GM18870 (cell line): ENCODE measurements around the gene LHX8.
"Not testable (repeated sequence)": the region's sequence is repeated elsewhere in the genome, so short reads cannot be mapped to it uniquely, and the experiment has no call there.

Experiments used
- ATAC-seq: cut with Tn5 transposase; IDR thresholded peaks from one replicate; pipeline ENCODE4 v1.9.1; 2021; ENCODE audit warnings: moderate library complexity; ENCODE audit not compliant: unreplicated experiment

The LHX8 gene

GRCh38 chr1:75132242-75132811, 1.9 kb upstream of the LHX8 start:
- no peak for ATAC-seq

GRCh38 chr1:75132812-75133619, 1.2 kb upstream of the LHX8 start:
- no peak for ATAC-seq

GRCh38 chr1:75134647-75135572, 722 bp downstream of the LHX8 start:
- no peak for ATAC-seq

- ATAC-seq: no peak
Measured at GRCh38 chr1:75135573-75136194, 1.5 kb downstream of the LHX8 start.

- no peak for ATAC-seq
Measured at GRCh38 chr1:75136195-75136815, 2.1 kb downstream of the LHX8 start.

GRCh38 chr1:75136921-75137641, 2.9 kb downstream of the LHX8 start:
- ATAC-seq: no peak

GRCh38 chr1:75152092-75152491, 17.9 kb downstream of the LHX8 start:
- ATAC-seq: no peak

- no peak for ATAC-seq
Measured at GRCh38 chr1:75159154-75159553, 25.0 kb downstream of the LHX8 start.

- no peak for ATAC-seq
Measured at GRCh38 chr1:75165264-75165663, 31.1 kb downstream of the LHX8 start.

GRCh38 chr1:75166821-75167220, 32.6 kb downstream of the LHX8 start:
- no peak for ATAC-seq

GRCh38 chr1:75170011-75170410, 35.8 kb downstream of the LHX8 start:
- no peak for ATAC-seq

- ATAC-seq: no peak
Measured at GRCh38 chr1:75170981-75171380, 36.8 kb downstream of the LHX8 start.

- no peak for ATAC-seq
Measured at GRCh38 chr1:75171876-75172275, 37.7 kb downstream of the LHX8 start.

- no peak for ATAC-seq
Measured at GRCh38 chr1:75172556-75172955, 38.4 kb downstream of the LHX8 start.

GRCh38 chr1:75174031-75174760, 40.0 kb downstream of the LHX8 start:
- no peak for ATAC-seq

GRCh38 chr1:75181214-75181955, 47.2 kb downstream of the LHX8 start:
- not testable (repeated sequence) for ATAC-seq

- no peak for ATAC-seq
Measured at GRCh38 chr1:75188892-75189291, 54.7 kb downstream of the LHX8 start.

GRCh38 chr1:75198163-75198562, 64.0 kb downstream of the LHX8 start:
- no peak for ATAC-seq

- ATAC-seq: no peak
Measured at GRCh38 chr1:75198761-75199160, 64.6 kb downstream of the LHX8 start.
